Measurements from ENCODE around the gene TCN2.

DNA sequence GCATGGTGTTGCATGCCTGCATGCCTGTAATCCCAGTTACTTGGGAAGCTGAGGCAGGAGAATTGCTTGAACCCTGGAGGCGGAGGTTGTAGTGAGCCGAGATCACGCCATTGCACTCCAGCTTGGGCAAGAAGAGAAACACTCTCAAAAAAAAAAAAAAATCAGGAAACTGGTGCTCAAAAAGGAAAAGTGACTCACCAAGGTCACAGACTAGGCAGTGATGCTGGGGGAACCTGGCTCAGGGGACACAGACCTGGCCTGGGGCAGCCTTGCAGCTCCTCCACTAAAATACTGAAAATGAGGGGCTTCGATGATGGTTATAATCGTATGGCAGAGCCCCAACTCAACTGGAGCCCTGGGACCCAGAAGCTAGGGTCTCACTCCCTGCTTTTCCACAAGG is 20.5 kb downstream of the TCN2 start:
- TF ChIP-seq, protein P1, sequence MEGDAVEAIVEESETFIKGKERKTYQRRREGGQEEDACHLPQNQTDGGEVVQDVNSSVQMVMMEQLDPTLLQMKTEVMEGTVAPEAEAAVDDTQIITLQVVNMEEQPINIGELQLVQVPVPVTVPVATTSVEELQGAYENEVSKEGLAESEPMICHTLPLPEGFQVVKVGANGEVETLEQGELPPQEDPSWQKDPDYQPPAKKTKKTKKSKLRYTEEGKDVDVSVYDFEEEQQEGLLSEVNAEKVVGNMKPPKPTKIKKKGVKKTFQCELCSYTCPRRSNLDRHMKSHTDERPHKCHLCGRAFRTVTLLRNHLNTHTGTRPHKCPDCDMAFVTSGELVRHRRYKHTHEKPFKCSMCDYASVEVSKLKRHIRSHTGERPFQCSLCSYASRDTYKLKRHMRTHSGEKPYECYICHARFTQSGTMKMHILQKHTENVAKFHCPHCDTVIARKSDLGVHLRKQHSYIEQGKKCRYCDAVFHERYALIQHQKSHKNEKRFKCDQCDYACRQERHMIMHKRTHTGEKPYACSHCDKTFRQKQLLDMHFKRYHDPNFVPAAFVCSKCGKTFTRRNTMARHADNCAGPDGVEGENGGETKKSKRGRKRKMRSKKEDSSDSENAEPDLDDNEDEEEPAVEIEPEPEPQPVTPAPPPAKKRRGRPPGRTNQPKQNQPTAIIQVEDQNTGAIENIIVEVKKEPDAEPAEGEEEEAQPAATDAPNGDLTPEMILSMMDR (IDR thresholded peaks at IDR 0.05; ENCODE audit: borderline replicate concordance, extremely low read depth, low read length, poor library complexity, severe bottlenecking) = no peak
- TF ChIP-seq EZH2 (IDR thresholded peaks at IDR 0.05; ENCODE audit: borderline replicate concordance, low read depth, low read length, severe bottlenecking) = no peak

All from DND-41 (cell line).